ENCODE measurements around the gene ABCF1.

Gene ABCF1

GRCh38 chr6:30611150-30611855 lies 40.1 kb downstream of the ABCF1 start:
- no peak for TF ChIP-seq POLR2AphosphoS5 (IDR thresholded peaks at IDR 0.05; ENCODE audit: low read depth, low read length)
- TF ChIP-seq TAF1 (IDR thresholded peaks at IDR 0.05; ENCODE audit: borderline replicate concordance, low read depth, low read length): no peak
- TF ChIP-seq POLR2A (IDR thresholded peaks at IDR 0.05; ENCODE audit: low read depth, low read length): no peak
- FAIRE-seq: no peak
- no peak for DNase-seq (ENCODE audit: insufficient read length)

GRCh38 chr6:30611856-30612194 lies 40.6 kb downstream of the ABCF1 start:
- FAIRE-seq (no peak), DNase-seq (ENCODE audit: insufficient read length) (no peak)
- TF ChIP-seq TAF1 (IDR thresholded peaks at IDR 0.05; ENCODE audit: borderline replicate concordance, low read depth, low read length) (no peak), POLR2A (IDR thresholded peaks at IDR 0.05; ENCODE audit: low read depth, low read length) (no peak), POLR2AphosphoS5 (IDR thresholded peaks at IDR 0.05; ENCODE audit: low read depth, low read length) (no peak)

GRCh38 chr6:30612213-30612612 lies 41.0 kb downstream of the ABCF1 start:
- TF ChIP-seq POLR2AphosphoS5 (IDR thresholded peaks at IDR 0.05; ENCODE audit: low read depth, low read length) (no peak), POLR2A (IDR thresholded peaks at IDR 0.05; ENCODE audit: low read depth, low read length) (no peak), TAF1 (IDR thresholded peaks at IDR 0.05; ENCODE audit: borderline replicate concordance, low read depth, low read length) (no peak)
- FAIRE-seq: no peak
- DNase-seq (ENCODE audit: insufficient read length): no peak

GRCh38 chr6:30612687-30613248 lies 41.5 kb downstream of the ABCF1 start:
- TF ChIP-seq POLR2AphosphoS5 (IDR thresholded peaks at IDR 0.05; ENCODE audit: low read depth, low read length) (peak; percentile 69), TAF1 (IDR thresholded peaks at IDR 0.05; ENCODE audit: borderline replicate concordance, low read depth, low read length) (no peak)
- FAIRE-seq (no peak), DNase-seq (ENCODE audit: insufficient read length) (no peak)

GRCh38 chr6:30613251-30614043 lies 42.2 kb downstream of the ABCF1 start:
- DNase-seq (ENCODE audit: insufficient read length) (no peak), FAIRE-seq (no peak)
- TF ChIP-seq POLR2A (IDR thresholded peaks at IDR 0.05; ENCODE audit: low read depth, low read length): no peak; the same call in 1 of the 2 replicates
- no peak for TF ChIP-seq TAF1 (IDR thresholded peaks at IDR 0.05; ENCODE audit: borderline replicate concordance, low read depth, low read length)
- TF ChIP-seq POLR2AphosphoS5 (IDR thresholded peaks at IDR 0.05; ENCODE audit: low read depth, low read length): no peak

GRCh38 chr6:30614044-30614842 lies 43.0 kb downstream of the ABCF1 start:
- TF ChIP-seq POLR2AphosphoS5 (IDR thresholded peaks at IDR 0.05; ENCODE audit: low read depth, low read length) (peak; percentile 94), POLR2A (IDR thresholded peaks at IDR 0.05; ENCODE audit: low read depth, low read length) (peak; percentile 82), TAF1 (IDR thresholded peaks at IDR 0.05; ENCODE audit: borderline replicate concordance, low read depth, low read length) (no peak)
- no peak for DNase-seq (ENCODE audit: insufficient read length)
- no peak for FAIRE-seq

GRCh38 chr6:30614843-30615218 lies 43.6 kb downstream of the ABCF1 start:
- TF ChIP-seq TAF1 (IDR thresholded peaks at IDR 0.05; ENCODE audit: borderline replicate concordance, low read depth, low read length) (peak; percentile 59; the same call in 1 of the 2 replicates), POLR2AphosphoS5 (IDR thresholded peaks at IDR 0.05; ENCODE audit: low read depth, low read length) (0 out of 2 replicates have a peak, but pooled peaks have one; percentile 31), POLR2A (IDR thresholded peaks at IDR 0.05; ENCODE audit: low read depth, low read length) (no peak)
- peak; percentile 55 for DNase-seq (ENCODE audit: insufficient read length)
- FAIRE-seq: peak; percentile 82

GRCh38 chr6:30615219-30615957 lies 44.1 kb downstream of the ABCF1 start:
- peak; percentile 51 for FAIRE-seq
- DNase-seq (ENCODE audit: insufficient read length): no peak
- TF ChIP-seq POLR2A (IDR thresholded peaks at IDR 0.05; ENCODE audit: low read depth, low read length) (peak; percentile 54; the same call in 1 of the 2 replicates), POLR2AphosphoS5 (IDR thresholded peaks at IDR 0.05; ENCODE audit: low read depth, low read length) (peak; percentile 59), TAF1 (IDR thresholded peaks at IDR 0.05; ENCODE audit: borderline replicate concordance, low read depth, low read length) (no peak)

- no peak for DNase-seq (ENCODE audit: insufficient read length)
- TF ChIP-seq POLR2AphosphoS5 (IDR thresholded peaks at IDR 0.05; ENCODE audit: low read depth, low read length) (peak; percentile 96), POLR2A (IDR thresholded peaks at IDR 0.05; ENCODE audit: low read depth, low read length) (peak; percentile 88), TAF1 (IDR thresholded peaks at IDR 0.05; ENCODE audit: borderline replicate concordance, low read depth, low read length) (no peak)
Observed at GRCh38 chr6:30615958-30616810, 44.9 kb downstream of the ABCF1 start.

More at GRCh38 chr6:30615958-30616810, 44.9 kb downstream of the ABCF1 start:
- no peak for FAIRE-seq
